ENCODE data around the gene CDC123.

GRCh38 chr10:12225444-12225843 lies 29.5 kb downstream of the CDC123 start:
- TF ChIP-seq CTCF (conservative IDR thresholded peaks at IDR 0.05; ENCODE audit: low read length) (no peak), EZH2phosphoT487 (IDR thresholded peaks at IDR 0.05; ENCODE audit: borderline replicate concordance) (no peak)
